K562 (cell line): ENCODE measurements around the gene BCL2L15. TPM values are rescaled to one million over a fixed set of nuclear protein-coding genes. Genes with fewer than 3 reads are reported as not detected.

Source experiments
- AFF4 ChIP-seq: sonication (generic); formaldehyde crosslinking; IDR thresholded peaks from 2 replicates; pipeline ENCODE4 v1.8.0; 2023; ENCODE audit warnings: mild to moderate bottlenecking, missing genetic modification reagents
- E2F4 ChIP-seq: sonication (generic); formaldehyde crosslinking; IDR thresholded peaks from 2 replicates; pipeline ENCODE4 v1.8.0; 2022; ENCODE audit warnings: mild to moderate bottlenecking, low read depth, missing genetic modification reagents
- ETS1 ChIP-seq: conservative IDR thresholded peaks from 2 replicates; pipeline ENCODE4 v1.6.1; 2011; ENCODE audit warnings: low read depth, mild to moderate bottlenecking, low read length; ENCODE audit not compliant: control insufficient read depth
- EWSR1 ChIP-seq: fragments of 450-650 bp; IDR thresholded peaks from 2 replicates; pipeline ENCODE4 v1.6.1; 2018; ENCODE audit warnings: borderline replicate concordance, mild to moderate bottlenecking, low read depth, moderate library complexity; ENCODE audit not compliant: partially characterized antibody
- FOSL1 ChIP-seq: fragments of 200-800 bp; sonication (Bioruptor generic); conservative IDR thresholded peaks from 2 replicates; pipeline ENCODE4 v1.6.1; 2016; ENCODE audit warnings: missing genetic modification characterization, missing compliant biosample characterization
- MLLT1 ChIP-seq, 2 experiments: fragments of 450-650 bp; IDR thresholded peaks; 2 replicates each; pipeline ENCODE4 v1.6.1; 2016
- NCOA6 ChIP-seq: fragments of 450-650 bp; IDR thresholded peaks from 2 replicates; pipeline ENCODE4 v1.6.1; 2017; ENCODE audit warnings: mild to moderate bottlenecking
- NFRKB ChIP-seq: fragments of 450-650 bp; IDR thresholded peaks from 2 replicates; pipeline ENCODE4 v1.6.1; 2016; ENCODE audit warnings: low read depth
- RBFOX2 ChIP-seq: fragments of 200-400 bp; formaldehyde crosslinking; IDR thresholded peaks from 2 replicates; pipeline ENCODE4 v1.6.1; 2017; ENCODE audit warnings: low read depth, mild to moderate bottlenecking, low read length, moderate library complexity
- TGIF2 ChIP-seq: sonication (generic); formaldehyde crosslinking; IDR thresholded peaks from 2 replicates; pipeline ENCODE4 v1.8.1; 2022; ENCODE audit warnings: mild to moderate bottlenecking, missing genetic modification reagents, moderate library complexity
- ZNF140 ChIP-seq: fragments of 250-450 bp; sonication (Bioruptor Pico); IDR thresholded peaks from 2 replicates; pipeline ENCODE4 v1.8.0; 2021; ENCODE audit warnings: moderate library complexity, mild to moderate bottlenecking, inconsistent platforms
- ZNF511 ChIP-seq: sonication (generic); formaldehyde crosslinking; IDR thresholded peaks from 2 replicates; pipeline ENCODE4 v1.8.0; 2022; ENCODE audit warnings: mild to moderate bottlenecking, missing genetic modification reagents
- ZNF609 ChIP-seq: sonication (generic); formaldehyde crosslinking; IDR thresholded peaks from 2 replicates; pipeline ENCODE4 v1.8.1; 2023; ENCODE audit warnings: missing genetic modification reagents, mild to moderate bottlenecking, borderline replicate concordance
- ZNF76 ChIP-seq: fragments of 250-450 bp; sonication (Bioruptor Pico); IDR thresholded peaks from 2 replicates; pipeline ENCODE4 v1.4.0; 2020; ENCODE audit warnings: mild to moderate bottlenecking, moderate library complexity, borderline replicate concordance
- ZSCAN29 ChIP-seq: fragments of 450-650 bp; IDR thresholded peaks from 2 replicates; pipeline ENCODE4 v1.6.1; 2017
- polyA plus RNA-seq, 8 experiments: library from polyadenylated mRNA; depleted of rRNA in 4 of 8; stranded (reverse) in 5 of 8; unstranded in 3 of 8; fragments of >200 nt; fragmentation: Nextera tagmentation in 2 of 8; fragmentation: Illumina TruSeq in 1 of 8; extraction: Ambion mirVana in 2 of 8; extraction: Trizol in 1 of 8; gene quantifications; 2 replicates each; pipeline versions ENCODE4 v1.2.1 to v1.2.3, GENCODE V29; 2011 to 2014; ENCODE audit warnings: inconsistent platforms in 1 of 8, missing spikeins in 1 of 8
- total RNA-seq, 7 experiments: library from RNA; depleted of rRNA in 6 of 7; stranded (reverse); fragments of >200 nt in 6 of 7; fragmentation: Illumina TruSeq in 2 of 7; extraction: Trizol in 2 of 7; gene quantifications; 2 replicates each; pipeline versions ENCODE4 v1.2.1 to v1.2.3, GENCODE V29; 2011 to 2021; ENCODE audit warnings: low replicate concordance in 1 of 7

BCL2L15 gene
- total and polyA plus RNA-seq, 9 of the 15 experiments (the other 6 are each of a cell fraction or from before 2014, with no cell fraction given), result 0.06 to 0.42 (median 0.28) TPM; not detected in 1

- TF ChIP-seq EWSR1 (no peak), ZSCAN29 (no peak), MLLT1 (IDR thresholded peaks at IDR 0.05) (no peak), ZNF140 (no peak), ZNF511 (CRISPR knock-in tag) (no peak), ETS1 (no peak), RBFOX2 (no peak), FOSL1 (tag) (no peak), ZNF76 (CRISPR knock-in tag) (no peak), TGIF2 (CRISPR knock-in tag) (no peak), NCOA6 (no peak), ZNF609 (CRISPR knock-in tag) (no peak), NFRKB (0 out of 2 replicates have a peak, but pooled peaks have one; percentile 48), E2F4 (CRISPR knock-in tag) (peak; percentile 19; the same call in 1 of the 2 replicates), AFF4 (CRISPR knock-in tag) (no peak)
These were observed 16.9 kb upstream of the BCL2L15 start (continued) for GRCh38 chr1:113904293-113904673.
